Gastrocnemius medialis (tissue), 4 donors: ENCODE results near the gene ZNF606.

Experiments used
- CTCF ChIP-seq, 5 experiments: fragments of 450-650 bp in 3 of 5; fragments of 200-600 bp in 2 of 5; sonication (generic) in 2 of 5; IDR thresholded peaks in 4 of 5; conservative IDR thresholded peaks in 1 of 5; 1 replicate in 4 of 5; 2 replicates in 1 of 5; pipeline ENCODE4 v1.5.1; 2016 to 2019; ENCODE audit warnings: antibody characterized with exemption in 5 of 5, mild to moderate bottlenecking in 3 of 5, moderate library complexity in 3 of 5
- POLR2A ChIP-seq, 2 donors: fragments of 450-650 bp; IDR thresholded peaks; one replicate each; pipeline ENCODE4 v1.6.1; 2017; ENCODE audit warnings: antibody characterized with exemption in 2 of 2, mild to moderate bottlenecking in 2 of 2, moderate library complexity in 2 of 2

- TF ChIP-seq POLR2A (IDR thresholded peaks at IDR 0.05) (no peak), CTCF (IDR thresholded peaks at IDR 0.05 in 4 of 5, conservative IDR thresholded peaks at IDR 0.05 in 1 of 5) (no peak)
Measured at GRCh38 chr19:58052256-58052655, 49.6 kb upstream of the ZNF606 start.
